Effector memory CD4-positive, alpha-beta T cell (primary cell): ENCODE measurements around the gene DMC1.
A peak's percentile ranks its signal among the peaks of the same experiment; 100 is the strongest.

ENCODE experiments used
- DNase-seq, 3 donors: peaks; one replicate each; pipeline ENCODE4 v3.0.0-alpha.2; 2020
- H3K27ac ChIP-seq: 2 replicates; pipeline ENCODE4 v1.7.0; 2013; ENCODE audit warnings: mild to moderate bottlenecking, low read length, moderate library complexity; ENCODE audit not compliant: insufficient read depth, poor library complexity, severe bottlenecking
- H3K27me3 ChIP-seq: replicated peaks from 2 replicates; pipeline ENCODE4 v1.7.0; 2013; ENCODE audit warnings: mild to moderate bottlenecking, low read length; ENCODE audit not compliant: insufficient read depth, control insufficient read depth, poor library complexity, severe bottlenecking
- H3K36me3 ChIP-seq: 2 replicates; pipeline ENCODE4 v1.7.0; 2013; ENCODE audit warnings: mild to moderate bottlenecking, low read length, moderate library complexity; ENCODE audit not compliant: control insufficient read depth, insufficient read depth
- H3K4me1 ChIP-seq: 2 replicates; pipeline ENCODE4 v1.7.0; 2013; ENCODE audit warnings: low read length, mild to moderate bottlenecking; ENCODE audit not compliant: control insufficient read depth, insufficient read depth, poor library complexity, severe bottlenecking
- H3K4me3 ChIP-seq: 2 replicates; pipeline ENCODE4 v1.7.0; 2013; ENCODE audit warnings: low read length, low read depth, mild to moderate bottlenecking; ENCODE audit not compliant: insufficient read depth, poor library complexity, severe bottlenecking
- H3K9me3 ChIP-seq: 2 replicates; pipeline ENCODE4 v1.7.0; 2013; ENCODE audit warnings: mild to moderate bottlenecking, low read length, moderate library complexity; ENCODE audit not compliant: control insufficient read depth

The DMC1 gene

GRCh38 chr22:38503021-38503420 lies 67.0 kb downstream of the DMC1 start:
- no peaks in the 10 kb centered on the region for H3K27me3 ChIP-seq
- H3K27ac ChIP-seq = peak overlapping the region; percentile 15
- H3K36me3 ChIP-seq = peaks cover 24% of the 10 kb centered on the region
- peak overlapping the region; percentile 96 for H3K4me3 ChIP-seq
- no peaks in the 10 kb centered on the region for H3K9me3 ChIP-seq
- DNase-seq = no peak
- peaks cover 26% of the 10 kb centered on the region for H3K4me1 ChIP-seq

GRCh38 chr22:38501797-38502672 lies 67.9 kb downstream of the DMC1 start:
- Histone ChIP-seq H3K9me3 (no peaks in the 10 kb centered on the region), H3K27me3 (no peaks in the 10 kb centered on the region), H3K36me3 (peaks cover 34% of the 10 kb centered on the region), H3K4me3 (no peak overlapping the region), H3K27ac (no peak overlapping the region), H3K4me1 (peaks cover 26% of the 10 kb centered on the region)
- no peak for DNase-seq

- Histone ChIP-seq H3K36me3 (peaks cover 74% of the 10 kb centered on the region), H3K4me3 (no peak overlapping the region), H3K4me1 (peaks cover 15% of the 10 kb centered on the region), H3K27ac (no peak overlapping the region), H3K9me3 (no peaks in the 10 kb centered on the region), H3K27me3 (no peaks in the 10 kb centered on the region)
- no peak for DNase-seq
Measured at GRCh38 chr22:38497869-38498268, 72.1 kb downstream of the DMC1 start.

GRCh38 chr22:38494939-38495338 lies 75.0 kb downstream of the DMC1 start:
- Histone ChIP-seq H3K4me3 (no peak overlapping the region), H3K4me1 (no peaks in the 10 kb centered on the region), H3K27me3 (no peaks in the 10 kb centered on the region), H3K27ac (no peak overlapping the region), H3K9me3 (no peaks in the 10 kb centered on the region), H3K36me3 (peaks cover 98% of the 10 kb centered on the region)
- no peak for DNase-seq

- DNase-seq = no peak
- Histone ChIP-seq H3K27me3 (no peaks in the 10 kb centered on the region), H3K36me3 (peaks cover 98% of the 10 kb centered on the region), H3K9me3 (no peaks in the 10 kb centered on the region), H3K4me3 (no peak overlapping the region), H3K27ac (no peak overlapping the region), H3K4me1 (no peaks in the 10 kb centered on the region)
Measured at GRCh38 chr22:38494498-38494897, 75.5 kb downstream of the DMC1 start.

GRCh38 chr22:38491707-38492348 lies 78.2 kb downstream of the DMC1 start:
- no peak for DNase-seq
- Histone ChIP-seq H3K4me1 (no peaks in the 10 kb centered on the region), H3K4me3 (no peak overlapping the region), H3K9me3 (no peaks in the 10 kb centered on the region), H3K36me3 (peaks cover 95% of the 10 kb centered on the region), H3K27ac (no peak overlapping the region), H3K27me3 (no peaks in the 10 kb centered on the region)

- no peaks in the 10 kb centered on the region for H3K9me3 ChIP-seq
- no peak overlapping the region for H3K27ac ChIP-seq
- H3K27me3 ChIP-seq = no peaks in the 10 kb centered on the region
- H3K4me1 ChIP-seq = no peaks in the 10 kb centered on the region
- no peak overlapping the region for H3K4me3 ChIP-seq
- H3K36me3 ChIP-seq = peaks cover 95% of the 10 kb centered on the region
- no peak for DNase-seq
Measured at GRCh38 chr22:38490915-38491314, 79.1 kb downstream of the DMC1 start.

- Histone ChIP-seq H3K4me1 (peaks cover 3% of the 10 kb centered on the region), H3K9me3 (no peaks in the 10 kb centered on the region), H3K36me3 (peaks cover 94% of the 10 kb centered on the region), H3K27ac (no peak overlapping the region), H3K27me3 (no peaks in the 10 kb centered on the region), H3K4me3 (no peak overlapping the region)
- DNase-seq = no peak
Measured at GRCh38 chr22:38490475-38490874, 79.5 kb downstream of the DMC1 start.

GRCh38 chr22:38489561-38490145 lies 80.3 kb downstream of the DMC1 start:
- H3K4me1 ChIP-seq = peaks cover 3% of the 10 kb centered on the region
- H3K9me3 ChIP-seq = no peaks in the 10 kb centered on the region
- H3K36me3 ChIP-seq = peaks cover 94% of the 10 kb centered on the region
- no peak overlapping the region for H3K27ac ChIP-seq
- H3K27me3 ChIP-seq = no peaks in the 10 kb centered on the region
- DNase-seq = no peak
- no peak overlapping the region for H3K4me3 ChIP-seq

- Histone ChIP-seq H3K4me3 (no peak overlapping the region), H3K36me3 (peaks cover 94% of the 10 kb centered on the region), H3K9me3 (no peaks in the 10 kb centered on the region), H3K27me3 (no peaks in the 10 kb centered on the region), H3K4me1 (peaks cover 3% of the 10 kb centered on the region), H3K27ac (no peak overlapping the region)
- no peak for DNase-seq
Measured at GRCh38 chr22:38489142-38489541, 80.8 kb downstream of the DMC1 start.
